T-helper 2 cell treated with Interferon-gamma antibody and Interleukin-4, amounts not matched to agents 100 ng/mL and 5 ng/mL, for 36 hours (primary cell): ENCODE measurements around the gene GPRASP1. TPM values are rescaled to one million over a fixed set of nuclear protein-coding genes. Genes with fewer than 3 reads are reported as not detected.

ENCODE experiments used
- total RNA-seq: library from RNA; stranded (reverse); gene quantifications from 2 replicates; pipeline ENCODE4 v1.2.3, GENCODE V29; 2022

GPRASP1 gene
- total RNA-seq, 1 donor from 2014 or later, result 0.48 TPM

Other genes with a start within 250 kb of the GPRASP1 start
- gene NXF2B, start 211.5 kb upstream of the GPRASP1 start, total RNA-seq, result not detected in 2 replicates
- gene TCP11X2, start 179.7 kb upstream of the GPRASP1 start, total RNA-seq, result not detected in 2 replicates
- gene TMSB15A, start 134.7 kb upstream of the GPRASP1 start, total RNA-seq, result 0.39 and 0.50 TPM in 2 replicates
- gene ARMCX5, start 52.0 kb upstream of the GPRASP1 start, total RNA-seq, result 7.5 TPM in 2 replicates
- gene GPRASP2, start 61.0 kb downstream of the GPRASP1 start, total RNA-seq, result 0.25 and 0.30 TPM in 2 replicates
- gene GPRASP3, start 69.3 kb downstream of the GPRASP1 start, total RNA-seq, result 1.3 and 1.9 TPM in 2 replicates